Measurements from ENCODE around the gene TAOK3. TPM values are rescaled to one million over a fixed set of nuclear protein-coding genes. Genes with fewer than 3 reads are reported as not detected.
"Not testable (repeated sequence)": the region's sequence is repeated elsewhere in the genome, so short reads cannot be mapped to it uniquely, and the experiment has no call there.

TAOK3 gene
- total RNA-seq: 59.5 and 59.7 TPM in 2 replicates

DNA sequence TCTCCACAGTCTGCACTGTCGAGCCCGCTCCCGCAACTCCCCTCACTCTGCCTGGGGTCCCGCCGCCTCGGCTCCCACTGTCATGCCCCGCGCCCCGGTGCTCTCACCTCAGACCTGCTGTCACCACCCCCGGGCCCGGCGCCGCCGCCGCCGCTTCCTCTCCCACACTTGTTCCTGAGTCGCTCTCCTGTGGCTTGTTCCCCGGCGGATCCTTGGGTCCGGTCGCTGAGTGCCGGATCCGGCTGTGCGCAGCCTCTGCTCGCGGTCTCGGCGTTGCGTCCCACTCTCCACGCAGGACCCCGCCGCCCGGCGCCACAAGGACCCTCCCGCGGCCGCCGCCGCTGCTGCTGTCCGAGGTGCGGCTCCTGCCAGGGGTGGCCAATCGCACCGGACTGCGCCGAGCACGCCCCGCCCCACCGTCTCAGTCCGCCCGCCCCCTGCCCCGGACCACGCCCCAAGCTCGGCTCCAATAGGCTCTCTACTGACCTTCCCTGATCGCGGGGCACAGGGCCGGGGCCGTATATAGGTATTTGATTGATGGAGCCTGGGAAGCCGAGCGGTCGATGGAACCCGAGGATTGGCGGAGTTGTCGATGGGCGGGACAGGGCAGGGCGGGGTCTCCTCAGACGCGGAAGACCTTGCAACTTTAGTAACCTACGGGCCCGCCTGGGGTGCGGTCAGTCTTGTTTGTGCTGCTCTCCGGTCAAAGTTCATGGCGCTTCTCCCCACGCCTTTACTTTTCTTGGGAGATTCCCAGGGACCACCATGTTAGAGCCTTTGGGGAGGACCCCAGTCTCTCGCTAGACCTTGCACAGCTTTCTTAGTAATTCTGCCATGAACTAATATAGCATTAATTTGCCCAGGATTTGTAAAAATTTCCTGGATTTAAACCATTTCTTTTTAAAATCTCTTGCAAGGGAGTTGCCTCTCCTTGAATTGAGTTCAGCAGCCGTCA lies at the start of gene TAOK3:
Gene TAOK3 (minus strand): TSS at position 367 of the 955 bp plus-strand sequence. CDS start 117,340 bp downstream, outside the sequence.
- intact Hi-C loops (cut with micrococcal nuclease): loop anchor here (1.0 to 5.0 kb wide), 7 partner anchors 14 to 1294 kb away; partner anchors contain the start of genes PEBP1, PRKAB1 and RFC5
- Mint-ChIP-seq H3K4me3 (peak within 1 kb of the TSS; percentile 97), H3K27me3 (ENCODE audit: insufficient read depth) (peaks cover 13% of the 10 kb centered on the region), H3K9me3 (no peaks in the 10 kb centered on the region), H3K27ac (peak within 1 kb of the TSS; percentile 77), H3K4me1 (ENCODE audit: low read depth) (peaks cover 52% of the 10 kb centered on the region), H3K36me3 (ENCODE audit: low read depth) (no peaks in the 10 kb centered on the region)
- DNase-seq (ENCODE audit: low spot score): peak; percentile 94

GRCh38 chr12:118420673-118421072 lies 48.0 kb upstream of the TAOK3 start:
- H3K9me3 Mint-ChIP-seq: peaks cover 8% of the 10 kb centered on the region
- H3K4me1 Mint-ChIP-seq (ENCODE audit: low read depth): no peaks in the 10 kb centered on the region
- no peak for DNase-seq (ENCODE audit: low spot score)
- no peak overlapping the region for H3K27ac Mint-ChIP-seq
- no peaks in the 10 kb centered on the region for H3K27me3 Mint-ChIP-seq (ENCODE audit: insufficient read depth)
- peaks cover 19% of the 10 kb centered on the region for H3K36me3 Mint-ChIP-seq (ENCODE audit: low read depth)
- no peak overlapping the region for H3K4me3 Mint-ChIP-seq
- intact Hi-C loops (cut with micrococcal nuclease): no loop called here

DNA sequence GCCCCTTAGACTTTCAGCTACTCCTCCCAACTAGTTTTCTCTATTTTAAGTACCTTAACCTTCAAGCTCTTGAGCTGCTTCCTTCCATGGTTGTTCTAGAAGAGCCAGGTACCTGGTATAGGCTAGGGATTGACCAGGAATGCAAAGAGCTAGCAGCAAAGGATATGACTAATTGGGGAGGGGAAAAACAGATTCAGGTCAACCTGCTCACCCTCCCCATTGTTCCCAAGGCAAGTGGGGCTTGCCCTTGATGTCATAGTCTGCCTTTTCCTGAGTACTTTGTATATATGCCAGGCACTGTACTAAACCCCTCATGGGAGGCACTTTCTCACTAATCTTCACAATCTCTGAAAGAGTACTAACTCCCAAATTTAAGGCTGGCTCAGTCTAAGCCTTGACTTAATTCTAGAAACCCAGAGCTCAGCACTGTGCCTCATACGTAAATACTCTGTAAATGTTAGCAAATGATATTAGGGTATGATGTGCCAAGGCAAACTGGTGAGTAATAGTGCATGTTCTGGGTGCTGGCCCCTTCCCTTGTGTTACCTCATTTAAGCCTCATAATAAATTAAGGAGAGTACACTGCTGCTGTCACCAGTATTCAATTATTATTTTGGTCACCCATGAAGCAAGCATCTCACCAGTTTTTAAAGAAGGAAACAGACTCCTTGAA lies 45.8 kb upstream of the TAOK3 start:
- no peak for DNase-seq (ENCODE audit: low spot score)
- H3K9me3 Mint-ChIP-seq: no peaks in the 10 kb centered on the region
- H3K27me3 Mint-ChIP-seq (ENCODE audit: insufficient read depth): no peaks in the 10 kb centered on the region
- H3K27ac Mint-ChIP-seq: no peak overlapping the region
- H3K4me1 Mint-ChIP-seq (ENCODE audit: low read depth): no peaks in the 10 kb centered on the region
- intact Hi-C loops (cut with micrococcal nuclease): no loop called here
- no peak overlapping the region for H3K4me3 Mint-ChIP-seq
- peaks cover 40% of the 10 kb centered on the region for H3K36me3 Mint-ChIP-seq (ENCODE audit: low read depth)

DNA sequence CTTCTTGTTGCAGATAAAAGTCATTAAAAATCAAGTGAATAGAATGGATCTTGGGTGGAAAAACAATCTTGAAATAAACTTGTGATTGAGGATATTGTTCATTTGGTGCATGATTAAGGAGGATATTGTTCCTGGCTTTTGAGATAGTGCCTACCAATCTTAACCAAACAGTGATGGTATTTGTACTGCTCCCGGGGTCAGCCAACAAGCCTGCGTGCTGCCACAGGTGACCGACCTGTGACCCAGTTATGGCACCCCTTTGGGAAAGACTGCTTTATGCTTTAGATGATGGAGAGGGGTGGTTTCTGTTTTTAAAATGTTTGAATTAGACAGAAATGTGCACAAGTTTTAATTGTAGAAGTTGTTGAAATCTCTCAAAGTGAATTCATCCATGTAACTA lies 45.2 kb upstream of the TAOK3 start:
- Mint-ChIP-seq H3K9me3 (peaks cover 2% of the 10 kb centered on the region), H3K4me3 (no peak overlapping the region), H3K27me3 (ENCODE audit: insufficient read depth) (no peaks in the 10 kb centered on the region), H3K27ac (no peak overlapping the region), H3K4me1 (ENCODE audit: low read depth) (no peaks in the 10 kb centered on the region), H3K36me3 (ENCODE audit: low read depth) (peaks cover 44% of the 10 kb centered on the region)
- no peak for DNase-seq (ENCODE audit: low spot score)
- intact Hi-C loops (cut with micrococcal nuclease): no loop called here

DNA sequence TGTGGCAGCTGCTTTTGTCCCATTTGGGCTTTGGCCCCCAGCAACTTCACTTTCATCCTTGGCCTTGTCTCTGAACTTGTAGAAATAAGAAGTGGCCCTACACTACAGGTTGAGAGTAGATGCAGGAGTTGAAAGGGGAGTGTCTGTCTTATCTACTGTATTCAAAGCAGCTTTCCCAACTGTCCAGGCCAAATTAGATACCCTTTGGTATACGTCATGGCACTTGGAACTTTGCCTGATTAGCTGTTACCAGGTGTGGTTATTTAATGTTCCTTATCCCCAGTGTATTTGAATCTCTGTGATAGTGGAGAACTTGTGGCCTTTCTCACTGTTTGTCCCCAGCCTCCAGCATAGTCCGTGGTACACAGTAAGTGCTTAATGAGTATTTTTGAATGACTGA lies 37.1 kb upstream of the TAOK3 start:
- Mint-ChIP-seq H3K9me3 (peaks cover 14% of the 10 kb centered on the region), H3K4me1 (ENCODE audit: low read depth) (no peaks in the 10 kb centered on the region), H3K36me3 (ENCODE audit: low read depth) (peaks cover 51% of the 10 kb centered on the region), H3K27me3 (ENCODE audit: insufficient read depth) (no peaks in the 10 kb centered on the region), H3K27ac (no peak overlapping the region), H3K4me3 (no peak overlapping the region)
- intact Hi-C loops (cut with micrococcal nuclease): no loop called here
- no peak for DNase-seq (ENCODE audit: low spot score)

DNA sequence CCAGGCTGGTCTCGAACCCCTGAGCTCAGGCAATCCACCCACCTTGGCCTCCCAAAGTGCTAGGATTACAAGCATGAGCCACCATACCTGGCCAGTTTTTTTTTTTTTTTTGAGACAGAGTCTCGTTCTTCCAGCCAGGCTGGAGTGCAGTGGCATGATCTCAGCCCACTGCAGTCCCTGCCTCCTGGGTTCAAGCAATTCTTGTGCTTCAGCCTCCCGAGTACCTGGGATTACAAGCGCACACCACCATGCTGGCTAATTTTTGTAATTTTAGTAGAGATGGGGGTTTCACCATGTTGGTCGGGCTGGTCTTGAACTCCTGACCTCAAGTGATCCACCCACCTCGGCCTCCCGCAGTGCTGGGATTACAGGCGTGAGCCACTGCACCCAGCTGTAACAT lies 35.5 kb upstream of the TAOK3 start:
- H3K36me3 Mint-ChIP-seq (ENCODE audit: low read depth): peaks cover 41% of the 10 kb centered on the region
- peaks cover 14% of the 10 kb centered on the region for H3K9me3 Mint-ChIP-seq
- H3K4me3 Mint-ChIP-seq; DNase-seq (ENCODE audit: low spot score); H3K27me3 Mint-ChIP-seq (ENCODE audit: insufficient read depth); H3K4me1 Mint-ChIP-seq (ENCODE audit: low read depth); intact Hi-C loops (cut with micrococcal nuclease); H3K27ac Mint-ChIP-seq: not testable (repeated sequence)

- intact Hi-C loops (cut with micrococcal nuclease): loop anchor here (1.0 kb wide), 1 partner anchor 1008 kb away; no protein-coding TSS in a partner anchor
- Mint-ChIP-seq H3K27me3 (ENCODE audit: insufficient read depth) (no peaks in the 10 kb centered on the region), H3K27ac (no peak overlapping the region), H3K4me3 (no peak overlapping the region), H3K4me1 (ENCODE audit: low read depth) (no peaks in the 10 kb centered on the region), H3K9me3 (no peaks in the 10 kb centered on the region), H3K36me3 (ENCODE audit: low read depth) (peaks cover 29% of the 10 kb centered on the region)
- DNase-seq (ENCODE audit: low spot score): peak; percentile 20
Observed at GRCh38 chr12:118404876-118405521, 32.3 kb upstream of the TAOK3 start.

DNA sequence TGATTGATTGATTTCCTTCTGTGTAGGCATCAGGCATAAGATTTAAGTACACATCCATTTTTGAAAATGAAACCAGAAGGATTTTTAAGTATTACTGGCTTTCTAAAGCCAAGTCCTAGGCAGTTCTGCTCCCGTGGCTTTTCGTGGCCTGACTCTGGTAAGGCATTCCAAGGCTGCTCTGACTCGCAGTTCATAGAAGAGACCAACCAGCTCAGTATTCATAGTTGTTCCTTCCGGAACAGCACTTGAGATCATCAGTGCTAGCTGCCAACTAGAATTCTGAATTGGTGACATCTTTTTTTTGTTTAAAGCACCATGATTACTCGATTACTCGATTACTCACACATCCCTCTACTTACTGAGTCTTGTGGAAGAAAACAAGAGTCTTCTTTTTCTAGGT lies 29.5 kb upstream of the TAOK3 start:
- H3K4me3 Mint-ChIP-seq: no peak overlapping the region
- H3K36me3 Mint-ChIP-seq (ENCODE audit: low read depth): peaks cover 31% of the 10 kb centered on the region
- no peaks in the 10 kb centered on the region for H3K27me3 Mint-ChIP-seq (ENCODE audit: insufficient read depth)
- no peak for DNase-seq (ENCODE audit: low spot score)
- H3K9me3 Mint-ChIP-seq: no peaks in the 10 kb centered on the region
- H3K27ac Mint-ChIP-seq: no peak overlapping the region
- intact Hi-C loops (cut with micrococcal nuclease): no loop called here
- H3K4me1 Mint-ChIP-seq (ENCODE audit: low read depth): no peaks in the 10 kb centered on the region

GRCh38 chr12:118398940-118399339 lies 26.2 kb upstream of the TAOK3 start:
- no peak for DNase-seq (ENCODE audit: low spot score)
- H3K36me3 Mint-ChIP-seq (ENCODE audit: low read depth): peaks cover 37% of the 10 kb centered on the region
- no peak overlapping the region for H3K4me3 Mint-ChIP-seq
- intact Hi-C loops (cut with micrococcal nuclease): no loop called here
- no peak overlapping the region for H3K27ac Mint-ChIP-seq
- H3K4me1 Mint-ChIP-seq (ENCODE audit: low read depth): no peaks in the 10 kb centered on the region
- H3K9me3 Mint-ChIP-seq: no peaks in the 10 kb centered on the region
- H3K27me3 Mint-ChIP-seq (ENCODE audit: insufficient read depth): no peaks in the 10 kb centered on the region

DNA sequence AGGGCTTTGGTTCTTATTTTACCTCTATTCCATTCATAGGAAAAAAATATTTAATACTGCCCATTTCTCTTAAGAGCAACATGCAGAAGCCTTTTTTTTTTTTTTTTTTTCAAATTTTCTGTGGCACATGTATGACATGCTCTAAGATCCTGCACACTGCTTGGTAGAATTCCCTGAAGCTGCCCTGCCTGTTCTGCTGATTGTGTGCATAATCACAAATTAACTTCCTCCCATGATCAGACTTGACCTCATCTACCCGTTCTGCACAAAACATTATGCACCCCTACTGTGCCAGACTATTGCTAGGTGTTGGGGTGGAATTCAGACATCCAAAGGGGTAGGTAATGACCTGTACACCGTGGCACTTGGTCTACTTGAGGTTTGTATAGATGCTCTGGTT lies 25.8 kb upstream of the TAOK3 start:
- Mint-ChIP-seq H3K36me3 (ENCODE audit: low read depth) (peaks cover 34% of the 10 kb centered on the region), H3K9me3 (no peaks in the 10 kb centered on the region), H3K27ac (no peak overlapping the region), H3K4me3 (no peak overlapping the region), H3K4me1 (ENCODE audit: low read depth) (no peaks in the 10 kb centered on the region), H3K27me3 (ENCODE audit: insufficient read depth) (no peaks in the 10 kb centered on the region)
- DNase-seq (ENCODE audit: low spot score): no peak
- intact Hi-C loops (cut with micrococcal nuclease): no loop called here

DNA sequence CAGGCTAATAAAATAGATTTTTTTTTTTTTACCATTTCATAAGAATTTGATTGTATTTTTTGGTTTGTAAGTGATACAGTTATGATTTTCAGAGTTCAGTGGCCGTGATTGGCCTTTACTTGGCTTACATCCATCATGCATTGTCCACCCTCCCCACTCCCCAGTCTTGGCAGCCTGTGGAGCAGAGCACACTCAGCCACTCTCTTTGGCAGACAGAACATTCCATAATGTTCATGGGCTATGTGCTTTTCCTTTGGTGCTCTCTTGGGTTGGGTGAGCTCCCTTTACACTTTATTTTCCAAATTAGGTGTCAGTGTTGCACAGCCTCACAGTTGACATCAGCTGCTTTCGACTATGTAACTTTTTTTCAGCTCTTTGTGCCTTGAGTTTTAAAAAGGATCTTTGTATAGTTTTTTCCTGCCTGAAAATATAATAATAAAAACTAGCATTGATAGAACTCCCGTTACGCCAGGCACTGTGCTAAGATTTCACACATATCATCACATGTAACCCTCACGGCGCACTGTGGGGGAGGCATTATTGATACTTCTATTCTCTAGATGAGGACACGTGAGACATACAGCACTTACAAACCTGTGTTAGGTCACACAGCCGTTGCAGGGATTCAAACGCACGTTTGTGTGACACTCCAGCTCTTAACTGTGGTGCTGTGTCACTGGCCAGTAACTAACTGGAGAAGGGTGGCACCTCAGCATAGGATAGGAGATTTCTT lies 25.2 kb upstream of the TAOK3 start:
- no peak overlapping the region for H3K27ac Mint-ChIP-seq
- H3K36me3 Mint-ChIP-seq (ENCODE audit: low read depth): peaks cover 28% of the 10 kb centered on the region
- no peak for DNase-seq (ENCODE audit: low spot score)
- no peaks in the 10 kb centered on the region for H3K9me3 Mint-ChIP-seq
- intact Hi-C loops (cut with micrococcal nuclease): no loop called here
- no peak overlapping the region for H3K4me3 Mint-ChIP-seq
- H3K27me3 Mint-ChIP-seq (ENCODE audit: insufficient read depth): no peaks in the 10 kb centered on the region
- H3K4me1 Mint-ChIP-seq (ENCODE audit: low read depth): no peaks in the 10 kb centered on the region

- intact Hi-C loops (cut with micrococcal nuclease): no loop called here
- no peak overlapping the region for H3K27ac Mint-ChIP-seq
Observed at GRCh38 chr12:118391836-118392235, 19.1 kb upstream of the TAOK3 start.

More at GRCh38 chr12:118391836-118392235, 19.1 kb upstream of the TAOK3 start:
- Mint-ChIP-seq H3K36me3 (ENCODE audit: low read depth) (peaks cover 35% of the 10 kb centered on the region), H3K9me3 (no peaks in the 10 kb centered on the region), H3K4me3 (no peak overlapping the region), H3K27me3 (ENCODE audit: insufficient read depth) (no peaks in the 10 kb centered on the region), H3K4me1 (ENCODE audit: low read depth) (no peaks in the 10 kb centered on the region)
- no peak for DNase-seq (ENCODE audit: low spot score)

All from activated T-helper 1 cell treated with anti-CD3 and anti-CD28 coated beads, Interleukin-12 subunit alpha, Interleukin-12 subunit beta, Interleukin-2, Interleukin-4 antibody, amounts not matched to agents 30 ng/mL and 10 ng/mL and 1 ng/mL, durations not matched to agents 14 hours and 24 hours and 36 hours (primary cell).